HG02610 (cell line): ENCODE measurements around the gene PUSL1.
A peak's percentile ranks its signal among the peaks of the same experiment; 100 is the strongest.

Experiments used
- ATAC-seq: cut with Tn5 transposase; IDR thresholded peaks from one replicate; pipeline ENCODE4 v1.9.1; 2021; ENCODE audit warnings: mild to moderate bottlenecking, moderate library complexity; ENCODE audit not compliant: unreplicated experiment

The PUSL1 gene

GRCh38 chr1:1349256-1350012 lies 41.0 kb downstream of the PUSL1 start, which contains the start of gene DVL1:
DVL1 (minus strand) TSS chr1:1349418; CDS start chr1:1349065, 353 bp downstream.
- ATAC-seq: peak; percentile 70

- ATAC-seq: no peak
Measured at GRCh38 chr1:1351511-1352427, 43.4 kb downstream of the PUSL1 start.

DNA sequence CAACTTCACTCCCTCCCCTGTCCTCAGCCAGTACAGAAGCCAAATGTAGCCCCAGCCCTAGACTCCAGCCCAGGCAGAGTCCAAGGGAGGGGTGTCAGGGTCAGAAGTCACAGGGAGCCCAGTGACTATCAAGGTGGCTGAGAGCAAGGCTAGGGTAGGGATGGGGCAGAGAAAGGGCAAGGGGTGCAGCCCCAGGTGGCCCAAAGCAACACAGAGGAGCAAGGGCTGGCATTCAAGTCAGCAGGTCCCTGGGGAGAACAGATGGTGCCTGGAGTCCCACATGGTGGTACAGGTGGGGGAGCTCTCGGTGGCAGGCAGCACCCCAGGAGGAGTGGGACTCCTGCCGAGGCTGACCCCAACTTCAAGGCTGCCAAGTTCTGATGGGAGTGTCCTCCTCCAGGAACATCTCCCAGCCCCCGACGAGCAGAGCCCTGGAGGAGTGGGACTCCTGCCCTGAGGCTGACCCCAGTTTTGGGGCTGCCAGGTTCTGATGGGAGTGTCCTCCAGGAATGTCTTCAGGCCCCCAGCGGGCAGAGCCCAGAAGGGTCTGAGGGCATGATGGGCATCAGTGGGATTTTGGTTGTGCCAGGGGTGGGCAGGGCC lies 44.5 kb downstream of the PUSL1 start:
- no peak for ATAC-seq

- ATAC-seq: no peak
Measured at GRCh38 chr1:1353389-1354151, 45.2 kb downstream of the PUSL1 start.

GRCh38 chr1:1354271-1355247 lies 46.2 kb downstream of the PUSL1 start:
- ATAC-seq: no peak

DNA sequence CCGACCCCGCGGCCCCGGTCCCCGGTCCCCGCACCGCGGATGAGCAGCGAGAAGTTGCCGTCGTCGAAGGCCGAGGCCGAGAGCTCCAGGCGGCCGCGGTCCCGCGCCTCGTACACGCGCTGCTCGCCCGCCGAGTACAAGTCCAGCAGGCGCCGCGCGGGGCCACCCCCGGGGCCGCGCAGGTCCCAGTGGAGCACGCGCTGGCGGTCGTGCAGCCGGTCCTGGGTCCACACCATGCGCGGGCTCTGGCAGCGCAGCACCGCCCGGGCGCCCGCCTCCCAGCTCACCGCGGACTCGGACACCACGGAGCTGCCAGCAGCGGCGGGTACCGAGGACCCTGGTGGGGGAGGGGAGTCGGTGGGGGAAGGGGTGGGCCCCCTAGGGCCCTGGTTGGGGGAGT lies 47.0 kb downstream of the PUSL1 start:
- no peak for ATAC-seq

DNA sequence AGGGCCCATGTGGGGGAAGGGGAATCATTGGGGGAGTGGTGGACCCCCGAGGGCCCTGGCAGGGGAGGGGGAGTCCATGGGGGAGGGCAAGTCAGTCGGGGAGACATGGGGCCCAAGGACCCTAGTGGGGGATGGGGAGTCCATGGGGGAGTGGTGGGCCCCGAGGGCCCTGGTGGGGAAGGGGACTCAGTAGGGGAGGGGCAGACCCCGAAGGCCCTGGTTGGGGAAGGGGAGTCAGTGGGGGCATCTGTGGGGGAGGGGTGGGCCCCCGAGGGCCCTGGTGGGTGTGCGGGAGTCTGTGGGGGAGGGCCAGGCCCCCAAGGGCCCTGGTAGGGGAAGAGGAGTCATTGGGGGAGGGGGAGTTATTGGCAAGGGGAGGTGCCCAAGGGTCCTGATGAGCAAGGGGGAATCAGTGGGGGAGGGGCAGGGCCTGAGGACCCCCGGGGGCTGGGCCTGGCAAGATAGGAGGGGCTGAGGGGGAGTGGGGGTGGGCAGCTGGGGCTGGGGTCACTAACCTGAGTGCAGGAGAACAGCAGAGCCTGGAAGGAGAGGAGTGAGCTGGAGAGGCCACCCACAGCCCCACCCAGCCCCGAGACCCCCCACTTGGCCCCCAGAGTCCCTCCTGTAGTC lies 47.9 kb downstream of the PUSL1 start:
- no peak for ATAC-seq

GRCh38 chr1:1356796-1357401 lies 48.5 kb downstream of the PUSL1 start:
- no peak for ATAC-seq

- ATAC-seq: no peak
Measured at GRCh38 chr1:1357871-1358432, 49.6 kb downstream of the PUSL1 start.

GRCh38 chr1:1358433-1359271 lies 50.3 kb downstream of the PUSL1 start, which contains the start of gene MXRA8:
MXRA8 (minus strand) TSS chr1:1358555; CDS start chr1:1358504, 51 bp downstream.
- no peak for ATAC-seq

- ATAC-seq: no peak
Measured at GRCh38 chr1:1359308-1359663, 50.9 kb downstream of the PUSL1 start.

- no peak for ATAC-seq
Measured at GRCh38 chr1:1359664-1360468, 51.5 kb downstream of the PUSL1 start.

GRCh38 chr1:1360506-1361169 lies 52.2 kb downstream of the PUSL1 start:
- no peak for ATAC-seq
